GM23338 (cell line): Measurements from ENCODE around the gene ERH. TPM values are rescaled to one million over a fixed set of nuclear protein-coding genes. Genes with fewer than 3 reads are reported as not detected.

Experiments
- ATAC-seq: fragments of 200-7000 bp; cut with Tn5 transposase; 3 replicates; pipeline ENCODE4 v1.9.1; 2020
- DNase-seq: peaks from one replicate; pipeline ENCODE4 v3.0.0-alpha.2; 2015; ENCODE audit warnings: low spot score
- H2AFZ ChIP-seq: fragments of 200-600 bp; sonication (generic); 2 replicates; pipeline ENCODE4 v1.8.0; 2016; ENCODE audit warnings: antibody characterized with exemption, mild to moderate bottlenecking, moderate library complexity
- H3F3A ChIP-seq: fragments of 200-600 bp; sonication (generic); replicated peaks from 2 replicates; pipeline ENCODE4 v1.8.0; 2017; ENCODE audit warnings: antibody characterized with exemption, mixed run types, low read depth
- H3K27ac ChIP-seq: fragments of 200-600 bp; sonication (generic); 2 replicates; pipeline ENCODE4 v1.6.1; 2016; ENCODE audit warnings: low read depth
- H3K27me3 ChIP-seq: fragments of 200-600 bp; sonication (generic); 2 replicates; pipeline ENCODE4 v1.8.0; 2016; ENCODE audit warnings: mild to moderate bottlenecking, mixed run types, moderate library complexity; ENCODE audit not compliant: insufficient read depth
- H3K36me3 ChIP-seq: fragments of 200-600 bp; sonication (generic); 2 replicates; pipeline ENCODE4 v1.8.0; 2016; ENCODE audit warnings: mild to moderate bottlenecking; ENCODE audit not compliant: insufficient read depth
- H3K4me1 ChIP-seq: fragments of 200-600 bp; sonication (generic); 2 replicates; pipeline ENCODE4 v1.8.0; 2016; ENCODE audit warnings: mild to moderate bottlenecking, moderate library complexity; ENCODE audit not compliant: insufficient read depth
- H3K4me2 ChIP-seq: fragments of 200-600 bp; sonication (generic); 2 replicates; pipeline ENCODE4 v1.7.1; 2017; ENCODE audit warnings: mixed run types
- H3K4me3 ChIP-seq: fragments of 200-600 bp; sonication (generic); 2 replicates; pipeline ENCODE4 v1.6.1; 2016; ENCODE audit warnings: mixed run types
- H3K79me2 ChIP-seq: fragments of 200-600 bp; sonication (generic); replicated peaks from 2 replicates; pipeline ENCODE4 v1.8.0; 2017; ENCODE audit warnings: mild to moderate bottlenecking; ENCODE audit not compliant: insufficient read depth
- H3K9me2 ChIP-seq: fragments of 200-600 bp; sonication (generic); 2 replicates; pipeline ENCODE4 v1.8.0; 2017; ENCODE audit not compliant: insufficient read depth
- H4K20me1 ChIP-seq: fragments of 200-600 bp; sonication (generic); replicated peaks from 2 replicates; pipeline ENCODE4 v1.8.0; 2017; ENCODE audit warnings: mild to moderate bottlenecking; ENCODE audit not compliant: insufficient read depth
- H3K27ac Mint-ChIP-seq: 2 replicates; pipeline ENCODE4 v1.8.0; 2020; ENCODE audit warnings: inconsistent platforms, mild to moderate bottlenecking, moderate library complexity, mixed read lengths
- H3K27me3 Mint-ChIP-seq: 3 replicates; pipeline ENCODE4 v1.8.0; 2022; ENCODE audit warnings: low read depth, mild to moderate bottlenecking, moderate library complexity, mixed read lengths, inconsistent platforms; ENCODE audit not compliant: insufficient read depth, poor library complexity
- H3K36me3 Mint-ChIP-seq: 3 replicates; pipeline ENCODE4 v1.8.0; 2021; ENCODE audit warnings: low read depth, mild to moderate bottlenecking, inconsistent platforms, moderate library complexity, mixed read lengths
- H3K4me1 Mint-ChIP-seq: 3 replicates; pipeline ENCODE4 v1.8.0; 2020; ENCODE audit warnings: mild to moderate bottlenecking, inconsistent platforms, mixed read lengths
- H3K4me3 Mint-ChIP-seq: 3 replicates; pipeline ENCODE4 v1.8.0; 2021; ENCODE audit warnings: moderate library complexity, mild to moderate bottlenecking, inconsistent platforms, mixed read lengths
- H3K9me3 Mint-ChIP-seq: 3 replicates; pipeline ENCODE4 v1.8.0; 2020; ENCODE audit warnings: moderate library complexity, mild to moderate bottlenecking, inconsistent platforms, mixed read lengths
- CREB1 ChIP-seq: fragments of 250-450 bp; sonication (Bioruptor Pico); IDR thresholded peaks from 2 replicates; pipeline ENCODE4 v1.5.0; 2020; ENCODE audit warnings: low read depth, mild to moderate bottlenecking, moderate library complexity
- CTCF ChIP-seq, 2 experiments: fragments of 200-600 bp in 1 of 2; sonication (generic) in 1 of 2; conservative IDR thresholded peaks; 2 replicates each; pipeline versions ENCODE4 v1.5.1 to v1.6.1; 2016 to 2017; ENCODE audit warnings: antibody characterized with exemption in 2 of 2, low read depth in 2 of 2, mild to moderate bottlenecking in 2 of 2, moderate library complexity in 1 of 2
- EZH2 ChIP-seq: fragments of 200-600 bp; sonication (generic); IDR thresholded peaks from one replicate; pipeline ENCODE4 v1.8.0; 2017; ENCODE audit warnings: antibody characterized with exemption, mild to moderate bottlenecking, low read depth; ENCODE audit not compliant: unreplicated experiment
- EZH2phosphoT487 ChIP-seq: fragments of 200-600 bp; sonication (generic); IDR thresholded peaks from one replicate; pipeline ENCODE4 v1.8.1; 2018; ENCODE audit warnings: antibody characterized with exemption; ENCODE audit not compliant: unreplicated experiment
- JUNB ChIP-seq: IDR thresholded peaks from one replicate; pipeline ENCODE4 v1.6.1; 2016; ENCODE audit warnings: antibody characterized with exemption; ENCODE audit not compliant: unreplicated experiment
- NANOG ChIP-seq: IDR thresholded peaks from 2 replicates; pipeline ENCODE4 v1.6.1; 2016; ENCODE audit warnings: antibody characterized with exemption, borderline replicate concordance
- POLR2AphosphoS5 ChIP-seq: IDR thresholded peaks from 2 replicates; pipeline ENCODE4 v1.6.1; 2016; ENCODE audit warnings: antibody characterized with exemption, low read depth
- STAT1 ChIP-seq: IDR thresholded peaks from one replicate; pipeline ENCODE4 v1.6.1; 2016; ENCODE audit warnings: antibody characterized with exemption; ENCODE audit not compliant: unreplicated experiment
- ZNF114 ChIP-seq: fragments of 250-450 bp; sonication (Bioruptor Pico); IDR thresholded peaks from 2 replicates; pipeline ENCODE4 v1.5.0; 2020; ENCODE audit warnings: mild to moderate bottlenecking, moderate library complexity
- ZNF331 ChIP-seq: fragments of 250-450 bp; sonication (Bioruptor Pico); IDR thresholded peaks from 2 replicates; pipeline ENCODE4 v1.5.0; 2020; ENCODE audit warnings: low read depth, mild to moderate bottlenecking, moderate library complexity
- polyA plus RNA-seq: library from polyadenylated mRNA; unstranded; fragments of >200 nt; fragmentation: Nextera tagmentation; extraction: Ambion mirVana; gene quantifications from 2 replicates; pipeline ENCODE4 v1.2.1, GENCODE V29; 2016
- total RNA-seq: library from RNA; depleted of rRNA; stranded (reverse); fragments of >200 nt; shearing (Covaris generic); gene quantifications from 2 replicates; pipeline ENCODE4 v1.2.3, GENCODE V29; 2014
- TF ChIP-seq, protein P1 (sequence below): IDR thresholded peaks from one replicate; pipeline ENCODE4 v1.6.1; 2018; ENCODE audit warnings: antibody characterized with exemption; ENCODE audit not compliant: unreplicated experiment
- TF ChIP-seq, protein P2 (sequence below): fragments of 250-450 bp; sonication (Bioruptor Pico); IDR thresholded peaks from 2 replicates; pipeline ENCODE4 v1.5.0; 2020; ENCODE audit warnings: mild to moderate bottlenecking, moderate library complexity
- TF ChIP-seq, protein P3 (sequence below): IDR thresholded peaks from 2 replicates; pipeline ENCODE4 v1.6.1; 2016; ENCODE audit warnings: antibody characterized with exemption

Gene ERH
- total and polyA plus RNA-seq, 2 experiments from 2014 or later = 188 to 545 TPM

DNA sequence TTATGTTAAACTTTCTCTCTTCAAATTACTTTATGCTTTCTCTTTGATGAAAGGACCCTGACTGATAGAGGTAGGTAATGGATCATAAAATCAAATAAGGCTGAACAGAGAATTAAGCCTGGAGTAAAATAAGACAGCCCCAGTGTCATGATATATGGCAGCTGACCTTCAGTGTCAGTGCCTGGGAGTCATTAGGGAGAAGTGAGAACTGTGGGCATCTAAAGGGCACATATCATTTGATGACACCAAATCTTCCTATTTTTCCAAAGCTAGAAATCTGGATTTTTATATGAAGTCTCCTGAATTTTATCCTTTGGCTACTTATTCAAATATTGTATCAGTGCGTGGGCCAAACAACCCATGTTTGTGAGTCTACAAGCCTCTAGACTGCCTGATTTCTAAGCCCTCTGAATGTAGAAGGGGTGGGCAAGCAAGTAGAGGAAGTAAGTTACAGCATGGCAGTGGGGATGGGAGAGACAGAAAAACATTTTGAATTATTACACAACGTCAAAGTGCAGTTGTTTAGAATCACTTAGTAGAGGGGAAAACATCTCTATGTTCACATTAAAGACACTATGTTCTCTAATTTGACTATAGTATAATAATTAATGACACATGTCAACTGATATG lies 10.3 kb upstream of the ERH start:
- no peak overlapping the region for H3K27ac ChIP-seq
- H3K4me3 Mint-ChIP-seq = no peak overlapping the region
- no peaks in the 10 kb centered on the region for H3K9me2 ChIP-seq
- H3K27ac Mint-ChIP-seq = no peak overlapping the region
- TF ChIP-seq JUNB (no peak), CREB1 (CRISPR knock-in tag) (no peak), NANOG (no peak), CTCF (conservative IDR thresholded peaks at IDR 0.05; ENCODE audit: low read depth in 2 of 2) (no peak), ZNF114 (CRISPR knock-in tag) (no peak), POLR2AphosphoS5 (no peak), EZH2 (no peak), EZH2phosphoT487 (no peak), ZNF331 (CRISPR knock-in tag) (no peak), STAT1 (no peak)
- TF ChIP-seq, protein P1, sequence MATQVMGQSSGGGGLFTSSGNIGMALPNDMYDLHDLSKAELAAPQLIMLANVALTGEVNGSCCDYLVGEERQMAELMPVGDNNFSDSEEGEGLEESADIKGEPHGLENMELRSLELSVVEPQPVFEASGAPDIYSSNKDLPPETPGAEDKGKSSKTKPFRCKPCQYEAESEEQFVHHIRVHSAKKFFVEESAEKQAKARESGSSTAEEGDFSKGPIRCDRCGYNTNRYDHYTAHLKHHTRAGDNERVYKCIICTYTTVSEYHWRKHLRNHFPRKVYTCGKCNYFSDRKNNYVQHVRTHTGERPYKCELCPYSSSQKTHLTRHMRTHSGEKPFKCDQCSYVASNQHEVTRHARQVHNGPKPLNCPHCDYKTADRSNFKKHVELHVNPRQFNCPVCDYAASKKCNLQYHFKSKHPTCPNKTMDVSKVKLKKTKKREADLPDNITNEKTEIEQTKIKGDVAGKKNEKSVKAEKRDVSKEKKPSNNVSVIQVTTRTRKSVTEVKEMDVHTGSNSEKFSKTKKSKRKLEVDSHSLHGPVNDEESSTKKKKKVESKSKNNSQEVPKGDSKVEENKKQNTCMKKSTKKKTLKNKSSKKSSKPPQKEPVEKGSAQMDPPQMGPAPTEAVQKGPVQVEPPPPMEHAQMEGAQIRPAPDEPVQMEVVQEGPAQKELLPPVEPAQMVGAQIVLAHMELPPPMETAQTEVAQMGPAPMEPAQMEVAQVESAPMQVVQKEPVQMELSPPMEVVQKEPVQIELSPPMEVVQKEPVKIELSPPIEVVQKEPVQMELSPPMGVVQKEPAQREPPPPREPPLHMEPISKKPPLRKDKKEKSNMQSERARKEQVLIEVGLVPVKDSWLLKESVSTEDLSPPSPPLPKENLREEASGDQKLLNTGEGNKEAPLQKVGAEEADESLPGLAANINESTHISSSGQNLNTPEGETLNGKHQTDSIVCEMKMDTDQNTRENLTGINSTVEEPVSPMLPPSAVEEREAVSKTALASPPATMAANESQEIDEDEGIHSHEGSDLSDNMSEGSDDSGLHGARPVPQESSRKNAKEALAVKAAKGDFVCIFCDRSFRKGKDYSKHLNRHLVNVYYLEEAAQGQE = no peak
- TF ChIP-seq, protein P2, sequence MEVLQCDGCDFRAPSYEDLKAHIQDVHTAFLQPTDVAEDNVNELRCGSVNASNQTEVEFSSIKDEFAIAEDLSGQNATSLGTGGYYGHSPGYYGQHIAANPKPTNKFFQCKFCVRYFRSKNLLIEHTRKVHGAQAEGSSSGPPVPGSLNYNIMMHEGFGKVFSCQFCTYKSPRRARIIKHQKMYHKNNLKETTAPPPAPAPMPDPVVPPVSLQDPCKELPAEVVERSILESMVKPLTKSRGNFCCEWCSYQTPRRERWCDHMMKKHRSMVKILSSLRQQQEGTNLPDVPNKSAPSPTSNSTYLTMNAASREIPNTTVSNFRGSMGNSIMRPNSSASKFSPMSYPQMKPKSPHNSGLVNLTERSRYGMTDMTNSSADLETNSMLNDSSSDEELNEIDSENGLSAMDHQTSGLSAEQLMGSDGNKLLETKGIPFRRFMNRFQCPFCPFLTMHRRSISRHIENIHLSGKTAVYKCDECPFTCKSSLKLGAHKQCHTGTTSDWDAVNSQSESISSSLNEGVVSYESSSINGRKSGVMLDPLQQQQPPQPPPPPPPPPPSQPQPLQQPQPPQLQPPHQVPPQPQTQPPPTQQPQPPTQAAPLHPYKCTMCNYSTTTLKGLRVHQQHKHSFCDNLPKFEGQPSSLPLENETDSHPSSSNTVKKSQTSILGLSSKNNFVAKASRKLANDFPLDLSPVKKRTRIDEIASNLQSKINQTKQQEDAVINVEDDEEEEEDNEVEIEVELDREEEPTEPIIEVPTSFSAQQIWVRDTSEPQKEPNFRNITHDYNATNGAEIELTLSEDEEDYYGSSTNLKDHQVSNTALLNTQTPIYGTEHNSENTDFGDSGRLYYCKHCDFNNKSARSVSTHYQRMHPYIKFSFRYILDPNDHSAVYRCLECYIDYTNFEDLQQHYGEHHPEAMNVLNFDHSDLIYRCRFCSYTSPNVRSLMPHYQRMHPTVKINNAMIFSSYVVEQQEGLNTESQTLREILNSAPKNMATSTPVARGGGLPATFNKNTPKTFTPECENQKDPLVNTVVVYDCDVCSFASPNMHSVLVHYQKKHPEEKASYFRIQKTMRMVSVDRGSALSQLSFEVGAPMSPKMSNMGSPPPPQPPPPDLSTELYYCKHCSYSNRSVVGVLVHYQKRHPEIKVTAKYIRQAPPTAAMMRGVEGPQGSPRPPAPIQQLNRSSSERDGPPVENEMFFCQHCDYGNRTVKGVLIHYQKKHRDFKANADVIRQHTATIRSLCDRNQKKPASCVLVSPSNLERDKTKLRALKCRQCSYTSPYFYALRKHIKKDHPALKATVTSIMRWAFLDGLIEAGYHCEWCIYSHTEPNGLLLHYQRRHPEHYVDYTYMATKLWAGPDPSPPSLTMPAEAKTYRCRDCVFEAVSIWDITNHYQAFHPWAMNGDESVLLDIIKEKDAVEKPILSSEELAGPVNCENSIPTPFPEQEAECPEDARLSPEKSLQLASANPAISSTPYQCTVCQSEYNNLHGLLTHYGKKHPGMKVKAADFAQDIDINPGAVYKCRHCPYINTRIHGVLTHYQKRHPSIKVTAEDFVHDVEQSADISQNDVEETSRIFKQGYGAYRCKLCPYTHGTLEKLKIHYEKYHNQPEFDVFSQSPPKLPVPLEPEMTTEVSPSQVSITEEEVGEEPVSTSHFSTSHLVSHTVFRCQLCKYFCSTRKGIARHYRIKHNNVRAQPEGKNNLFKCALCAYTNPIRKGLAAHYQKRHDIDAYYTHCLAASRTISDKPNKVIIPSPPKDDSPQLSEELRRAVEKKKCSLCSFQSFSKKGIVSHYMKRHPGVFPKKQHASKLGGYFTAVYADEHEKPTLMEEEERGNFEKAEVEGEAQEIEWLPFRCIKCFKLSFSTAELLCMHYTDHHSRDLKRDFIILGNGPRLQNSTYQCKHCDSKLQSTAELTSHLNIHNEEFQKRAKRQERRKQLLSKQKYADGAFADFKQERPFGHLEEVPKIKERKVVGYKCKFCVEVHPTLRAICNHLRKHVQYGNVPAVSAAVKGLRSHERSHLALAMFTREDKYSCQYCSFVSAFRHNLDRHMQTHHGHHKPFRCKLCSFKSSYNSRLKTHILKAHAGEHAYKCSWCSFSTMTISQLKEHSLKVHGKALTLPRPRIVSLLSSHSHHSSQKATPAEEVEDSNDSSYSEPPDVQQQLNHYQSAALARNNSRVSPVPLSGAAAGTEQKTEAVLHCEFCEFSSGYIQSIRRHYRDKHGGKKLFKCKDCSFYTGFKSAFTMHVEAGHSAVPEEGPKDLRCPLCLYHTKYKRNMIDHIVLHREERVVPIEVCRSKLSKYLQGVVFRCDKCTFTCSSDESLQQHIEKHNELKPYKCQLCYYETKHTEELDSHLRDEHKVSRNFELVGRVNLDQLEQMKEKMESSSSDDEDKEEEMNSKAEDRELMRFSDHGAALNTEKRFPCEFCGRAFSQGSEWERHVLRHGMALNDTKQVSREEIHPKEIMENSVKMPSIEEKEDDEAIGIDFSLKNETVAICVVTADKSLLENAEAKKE (CRISPR knock-in tag) = no peak
- TF ChIP-seq, protein P3, sequence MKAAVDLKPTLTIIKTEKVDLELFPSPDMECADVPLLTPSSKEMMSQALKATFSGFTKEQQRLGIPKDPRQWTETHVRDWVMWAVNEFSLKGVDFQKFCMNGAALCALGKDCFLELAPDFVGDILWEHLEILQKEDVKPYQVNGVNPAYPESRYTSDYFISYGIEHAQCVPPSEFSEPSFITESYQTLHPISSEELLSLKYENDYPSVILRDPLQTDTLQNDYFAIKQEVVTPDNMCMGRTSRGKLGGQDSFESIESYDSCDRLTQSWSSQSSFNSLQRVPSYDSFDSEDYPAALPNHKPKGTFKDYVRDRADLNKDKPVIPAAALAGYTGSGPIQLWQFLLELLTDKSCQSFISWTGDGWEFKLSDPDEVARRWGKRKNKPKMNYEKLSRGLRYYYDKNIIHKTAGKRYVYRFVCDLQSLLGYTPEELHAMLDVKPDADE = no peak
- no peak overlapping the region for H2AFZ ChIP-seq
- no peak for DNase-seq
- peaks cover 74% of the 10 kb centered on the region for H3K79me2 ChIP-seq
- H3F3A ChIP-seq = no peaks in the 10 kb centered on the region
- no peak for ATAC-seq
- H3K4me3 ChIP-seq = no peak overlapping the region
- peaks cover 6% of the 10 kb centered on the region for H3K27me3 Mint-ChIP-seq
- H3K36me3 Mint-ChIP-seq = no peaks in the 10 kb centered on the region
- H4K20me1 ChIP-seq = peaks cover 6% of the 10 kb centered on the region
- H3K4me1 Mint-ChIP-seq = no peaks in the 10 kb centered on the region
- H3K4me2 ChIP-seq = no peak overlapping the region
- no peaks in the 10 kb centered on the region for H3K4me1 ChIP-seq
- H3K36me3 ChIP-seq = no peaks in the 10 kb centered on the region
- H3K9me3 Mint-ChIP-seq = no peaks in the 10 kb centered on the region
- H3K27me3 ChIP-seq = no peaks in the 10 kb centered on the region
